ENCODE measurements around the gene MAP2K5. TPM values are rescaled to one million over a fixed set of nuclear protein-coding genes. Genes with fewer than 3 reads are reported as not detected.

The MAP2K5 gene
- total RNA-seq, 1 donor from 2014 or later = 8.0 TPM

GRCh38 chr15:67823314-67824196 is 281.1 kb downstream of the MAP2K5 start:
- no peak for DNase-seq (ENCODE audit: low read depth)
- Histone ChIP-seq H3K4me3 (ENCODE audit: low read depth, low read length) (no peak overlapping the region), H3K36me3 (ENCODE audit: control insufficient read depth, insufficient read depth, low read length) (no peaks in the 10 kb centered on the region), H3K27me3 (ENCODE audit: control insufficient read depth, insufficient read depth, low read length) (peaks cover 96% of the 10 kb centered on the region)
- no peak for TF ChIP-seq CTCF (IDR thresholded peaks at IDR 0.05; ENCODE audit: insufficient read depth, low read length, poor library complexity, severe bottlenecking)

- H3K36me3 ChIP-seq (ENCODE audit: control insufficient read depth, insufficient read depth, low read length) = no peaks in the 10 kb centered on the region
- H3K4me3 ChIP-seq (ENCODE audit: low read depth, low read length) = no peak overlapping the region
- no peak for TF ChIP-seq CTCF (IDR thresholded peaks at IDR 0.05; ENCODE audit: insufficient read depth, low read length, poor library complexity, severe bottlenecking)
- DNase-seq (ENCODE audit: low read depth) = no peak
- H3K27me3 ChIP-seq (ENCODE audit: control insufficient read depth, insufficient read depth, low read length) = peaks cover 98% of the 10 kb centered on the region
Observed at GRCh38 chr15:67824197-67824968, 281.9 kb downstream of the MAP2K5 start.

- DNase-seq (ENCODE audit: low read depth) = no peak
- Histone ChIP-seq H3K4me3 (ENCODE audit: low read depth, low read length) (no peak within 1 kb of the TSS), H3K27me3 (ENCODE audit: control insufficient read depth, insufficient read depth, low read length) (peaks cover 98% of the 10 kb centered on the region), H3K36me3 (ENCODE audit: control insufficient read depth, insufficient read depth, low read length) (no peaks in the 10 kb centered on the region)
- TF ChIP-seq CTCF (IDR thresholded peaks at IDR 0.05; ENCODE audit: insufficient read depth, low read length, poor library complexity, severe bottlenecking) = no peak
Observed at GRCh38 chr15:67824976-67825880, 282.7 kb downstream of the MAP2K5 start, which contains the start of gene SKOR1. TSS of gene SKOR1 (plus strand) at chr15:67825509. CDS start at chr15:67825603, 94 bp downstream.

- H3K36me3 ChIP-seq (ENCODE audit: control insufficient read depth, insufficient read depth, low read length) = no peaks in the 10 kb centered on the region
- no peak for DNase-seq (ENCODE audit: low read depth)
- no peak overlapping the region for H3K4me3 ChIP-seq (ENCODE audit: low read depth, low read length)
- peaks cover 98% of the 10 kb centered on the region for H3K27me3 ChIP-seq (ENCODE audit: control insufficient read depth, insufficient read depth, low read length)
- TF ChIP-seq CTCF (IDR thresholded peaks at IDR 0.05; ENCODE audit: insufficient read depth, low read length, poor library complexity, severe bottlenecking) = no peak
Observed at GRCh38 chr15:67825881-67826716, 283.6 kb downstream of the MAP2K5 start.

All from kidney epithelial cell (primary cell).